ENCODE results near the gene NUP42. TPM values are rescaled to one million over a fixed set of nuclear protein-coding genes. Genes with fewer than 3 reads are reported as not detected.

The NUP42 gene
- total RNA-seq, 1 donor from 2014 or later: 20.3 TPM

DNA sequence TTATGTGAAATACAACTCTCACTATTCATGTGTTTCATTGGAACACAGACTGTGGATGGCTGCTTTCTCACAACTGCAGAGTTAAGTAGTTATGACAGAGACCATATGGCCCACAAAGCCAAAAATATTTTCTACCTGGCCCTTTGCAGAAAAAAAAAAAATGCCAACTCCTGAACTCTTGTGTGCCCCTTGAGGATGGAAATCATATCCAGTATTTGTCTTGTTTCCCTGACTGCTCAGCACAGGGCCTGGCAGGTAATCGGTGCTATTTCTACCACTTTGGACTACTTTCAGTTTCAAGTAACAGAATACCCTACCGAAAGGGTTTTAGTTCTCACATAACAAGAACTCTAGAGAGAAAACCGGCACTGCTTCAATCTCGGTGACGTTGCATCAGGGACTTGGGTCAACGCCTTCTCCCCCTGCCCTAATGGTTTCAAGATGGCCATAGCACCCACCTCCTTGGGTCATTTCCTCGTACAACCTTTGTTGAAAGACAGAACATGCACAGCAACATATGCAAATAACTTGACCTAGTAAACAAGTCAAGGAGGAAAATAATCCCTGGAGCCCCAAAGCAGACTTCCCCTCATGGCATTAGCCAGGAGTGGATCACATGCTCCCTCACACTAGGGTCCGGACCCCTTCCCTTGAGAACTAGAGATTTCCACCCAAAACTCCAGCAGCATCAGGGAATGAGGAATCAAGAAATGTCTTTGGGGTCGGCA, 52.9 kb downstream of the NUP42 start:
- no peak overlapping the region for H3K27ac ChIP-seq (replicated peaks)
- no peak for DNase-seq
- H3K27me3 ChIP-seq (ENCODE audit: low read depth): no peaks in the 10 kb centered on the region
- H3K4me3 ChIP-seq: no peak overlapping the region
- TF ChIP-seq, protein P1, sequence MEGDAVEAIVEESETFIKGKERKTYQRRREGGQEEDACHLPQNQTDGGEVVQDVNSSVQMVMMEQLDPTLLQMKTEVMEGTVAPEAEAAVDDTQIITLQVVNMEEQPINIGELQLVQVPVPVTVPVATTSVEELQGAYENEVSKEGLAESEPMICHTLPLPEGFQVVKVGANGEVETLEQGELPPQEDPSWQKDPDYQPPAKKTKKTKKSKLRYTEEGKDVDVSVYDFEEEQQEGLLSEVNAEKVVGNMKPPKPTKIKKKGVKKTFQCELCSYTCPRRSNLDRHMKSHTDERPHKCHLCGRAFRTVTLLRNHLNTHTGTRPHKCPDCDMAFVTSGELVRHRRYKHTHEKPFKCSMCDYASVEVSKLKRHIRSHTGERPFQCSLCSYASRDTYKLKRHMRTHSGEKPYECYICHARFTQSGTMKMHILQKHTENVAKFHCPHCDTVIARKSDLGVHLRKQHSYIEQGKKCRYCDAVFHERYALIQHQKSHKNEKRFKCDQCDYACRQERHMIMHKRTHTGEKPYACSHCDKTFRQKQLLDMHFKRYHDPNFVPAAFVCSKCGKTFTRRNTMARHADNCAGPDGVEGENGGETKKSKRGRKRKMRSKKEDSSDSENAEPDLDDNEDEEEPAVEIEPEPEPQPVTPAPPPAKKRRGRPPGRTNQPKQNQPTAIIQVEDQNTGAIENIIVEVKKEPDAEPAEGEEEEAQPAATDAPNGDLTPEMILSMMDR (IDR thresholded peaks at IDR 0.05; ENCODE audit: borderline replicate concordance): no peak
- no peaks in the 10 kb centered on the region for H3K36me3 ChIP-seq
- intact Hi-C loops (cut with micrococcal nuclease): no loop called here
- no peaks in the 10 kb centered on the region for H3K4me1 ChIP-seq
- H3K9me3 ChIP-seq (replicated peaks): no peaks in the 10 kb centered on the region

- no peaks in the 10 kb centered on the region for H3K4me1 ChIP-seq
- H3K4me3 ChIP-seq: no peak overlapping the region
- TF ChIP-seq, protein P1 (IDR thresholded peaks at IDR 0.05; ENCODE audit: borderline replicate concordance): no peak
- H3K36me3 ChIP-seq: no peaks in the 10 kb centered on the region
- H3K27me3 ChIP-seq (ENCODE audit: low read depth): no peaks in the 10 kb centered on the region
- H3K27ac ChIP-seq (replicated peaks): no peak overlapping the region
- intact Hi-C loops (cut with micrococcal nuclease): no loop called here
- peak; percentile 51 for DNase-seq
- no peaks in the 10 kb centered on the region for H3K9me3 ChIP-seq (replicated peaks)
Measured at GRCh38 chr7:23235813-23236221, 54.0 kb downstream of the NUP42 start.

- peaks cover 3% of the 10 kb centered on the region for H3K27me3 ChIP-seq (ENCODE audit: low read depth)
- TF ChIP-seq, protein P1 (IDR thresholded peaks at IDR 0.05; ENCODE audit: borderline replicate concordance): no peak
- H3K27ac ChIP-seq (replicated peaks): no peak overlapping the region
- no peaks in the 10 kb centered on the region for H3K9me3 ChIP-seq (replicated peaks)
- no peaks in the 10 kb centered on the region for H3K4me1 ChIP-seq
- H3K4me3 ChIP-seq: no peak overlapping the region
- H3K36me3 ChIP-seq: no peaks in the 10 kb centered on the region
- DNase-seq: no peak
- intact Hi-C loops (cut with micrococcal nuclease): no loop called here
Measured at GRCh38 chr7:23237000-23237399, 55.2 kb downstream of the NUP42 start.

DNA sequence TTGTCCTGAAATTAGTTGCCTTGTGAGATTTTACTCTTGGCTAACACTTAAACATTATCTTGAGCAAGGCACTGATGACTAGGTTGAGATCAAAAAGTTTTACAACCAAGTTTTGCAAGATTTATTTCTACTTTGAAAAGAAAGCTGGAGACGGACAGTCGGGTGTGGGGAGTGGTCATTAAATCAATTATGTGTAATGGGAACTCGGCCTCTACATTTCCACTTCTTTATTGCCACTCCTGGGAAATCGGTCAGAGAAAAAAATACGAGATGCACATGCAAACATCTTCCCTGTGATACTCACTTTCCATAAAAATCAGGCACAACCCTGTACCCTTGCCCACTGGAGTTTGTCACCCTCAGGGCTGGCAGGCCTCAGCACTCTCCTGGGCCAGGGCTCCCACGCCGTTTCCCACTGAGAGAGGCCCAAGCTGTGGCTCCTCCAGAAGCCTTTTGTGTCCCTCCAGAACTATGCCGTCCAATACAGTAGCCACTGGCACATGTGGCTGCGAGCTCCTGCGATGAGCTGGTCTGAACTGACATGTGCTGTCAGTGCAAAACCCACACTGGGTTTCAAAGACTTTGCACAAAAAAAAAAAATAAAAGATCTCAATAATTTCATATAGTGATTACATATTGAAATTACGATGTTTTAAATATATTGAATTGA, 57.3 kb downstream of the NUP42 start:
- intact Hi-C loops (cut with micrococcal nuclease): no loop called here
- no peaks in the 10 kb centered on the region for H3K9me3 ChIP-seq (replicated peaks)
- H3K27me3 ChIP-seq (ENCODE audit: low read depth): peaks cover 5% of the 10 kb centered on the region
- no peaks in the 10 kb centered on the region for H3K36me3 ChIP-seq
- no peak for DNase-seq
- TF ChIP-seq, protein P1 (IDR thresholded peaks at IDR 0.05; ENCODE audit: borderline replicate concordance): no peak
- H3K27ac ChIP-seq (replicated peaks): no peak overlapping the region
- peaks cover 17% of the 10 kb centered on the region for H3K4me1 ChIP-seq
- no peak overlapping the region for H3K4me3 ChIP-seq

- Histone ChIP-seq H3K36me3 (no peaks in the 10 kb centered on the region), H3K27ac (replicated peaks) (no peak overlapping the region), H3K4me3 (no peak overlapping the region), H3K27me3 (ENCODE audit: low read depth) (peaks cover 5% of the 10 kb centered on the region), H3K4me1 (peaks cover 17% of the 10 kb centered on the region), H3K9me3 (replicated peaks) (no peaks in the 10 kb centered on the region)
- intact Hi-C loops (cut with micrococcal nuclease): no loop called here
- DNase-seq: no peak
- TF ChIP-seq, protein P1 (IDR thresholded peaks at IDR 0.05; ENCODE audit: borderline replicate concordance): no peak
Measured at GRCh38 chr7:23239698-23240097, 57.9 kb downstream of the NUP42 start.
